ENCODE data around the gene SMCO2. TPM values are rescaled to one million over a fixed set of nuclear protein-coding genes. Genes with fewer than 3 reads are reported as not detected.
A peak's percentile ranks its signal among the peaks of the same experiment; 100 is the strongest.

Gene SMCO2
- total RNA-seq, 1 experiment from 2014 or later, result 0.20 TPM

DNA sequence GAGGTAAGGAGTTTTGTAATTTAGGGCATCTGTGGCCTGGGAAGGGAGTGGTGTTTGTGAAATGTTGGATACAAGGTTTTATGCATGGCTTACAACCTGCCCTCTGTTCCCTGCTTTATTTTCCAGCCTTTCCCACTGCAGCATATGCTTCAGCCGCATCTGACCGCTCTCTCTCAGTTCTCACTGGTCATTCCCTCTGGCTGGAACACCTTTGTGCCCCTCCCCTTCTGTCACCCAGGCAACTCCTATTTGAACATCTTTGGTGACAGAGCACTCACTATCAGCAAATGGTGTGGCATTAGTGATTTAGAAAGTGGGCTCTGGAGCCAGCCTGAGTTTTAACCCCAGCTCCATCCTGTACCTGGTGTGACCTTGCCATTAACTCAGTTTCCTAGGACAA is 47.5 kb upstream of the SMCO2 start:
- DNase-seq, result no peak
- no peaks in the 10 kb centered on the region for H4K20me1 ChIP-seq (ENCODE audit: control insufficient read depth, insufficient read depth, insufficient read length)
- H3K4me1 ChIP-seq (ENCODE audit: insufficient read depth, low read length), result no peaks in the 10 kb centered on the region
- H2BK20ac ChIP-seq (ENCODE audit: low read depth, low read length, poor library complexity, severe bottlenecking), result no peak overlapping the region
- H3K23ac ChIP-seq (ENCODE audit: insufficient read length, low read depth, low read length), result no peak overlapping the region
- H2AFZ ChIP-seq (ENCODE audit: low read length), result no peak overlapping the region
- no peak overlapping the region for H2BK15ac ChIP-seq (ENCODE audit: low read depth, low read length)
- H3K27me3 ChIP-seq (ENCODE audit: insufficient read depth, low read length), result no peaks in the 10 kb centered on the region
- H3K27me3 Mint-ChIP-seq (ENCODE audit: low read depth), result no peaks in the 10 kb centered on the region
- peaks cover 6 to 9% of the 10 kb centered on the region in 2 experiments; a peak in 4 of 5 replicates for H3K9me3 Mint-ChIP-seq
- no peak overlapping the region for H2BK120ac ChIP-seq (ENCODE audit: low read depth, low read length, poor library complexity, severe bottlenecking)
- no peak overlapping the region for H3K9ac ChIP-seq (ENCODE audit: extremely low read depth, insufficient read length, low read length)
- H2AK5ac ChIP-seq (ENCODE audit: insufficient read length, low read length), result no peak overlapping the region
- H3K4ac ChIP-seq (ENCODE audit: low read depth, low read length), result no peak overlapping the region
- H3K4me1 Mint-ChIP-seq, result no peaks in the 10 kb centered on the region
- no peak overlapping the region for H3K18ac ChIP-seq (ENCODE audit: insufficient read length, low read depth, low read length)
- H3K14ac ChIP-seq (ENCODE audit: insufficient read depth, low read length), result no peak overlapping the region
- H2BK5ac ChIP-seq (ENCODE audit: insufficient read length, low read length), result no peak overlapping the region
- H3K27ac ChIP-seq (ENCODE audit: insufficient read length, low read depth, low read length), result no peak overlapping the region
- no peak overlapping the region for H3K4me2 ChIP-seq (ENCODE audit: insufficient read depth, insufficient read length, low read length)
- H3K23me2 ChIP-seq (ENCODE audit: insufficient read length, low read depth, low read length, poor library complexity, severe bottlenecking), result no peaks in the 10 kb centered on the region
- TF ChIP-seq CTCF (conservative IDR thresholded peaks at IDR 0.05), result no peak
- no peak overlapping the region for H3K56ac ChIP-seq (ENCODE audit: insufficient read length, low read depth, low read length)
- no peaks in the 10 kb centered on the region for H3K9me3 ChIP-seq (ENCODE audit: control insufficient read depth, low read depth, low read length)
- H3T11ph ChIP-seq (ENCODE audit: low read length), result no peak overlapping the region
- H4K5ac ChIP-seq (ENCODE audit: insufficient read length, low read depth, low read length), result no peak overlapping the region
- H4K8ac ChIP-seq (replicated peaks; ENCODE audit: insufficient read length, low read depth, low read length), result no peak overlapping the region
- H3K36me3 Mint-ChIP-seq (ENCODE audit: insufficient read depth in 1 of 3, low read depth in 3 of 3), result peaks cover 16 to 24% (median 22%) of the 10 kb centered on the region in 3 experiments
- no peaks in the 10 kb centered on the region for H3K79me1 ChIP-seq (ENCODE audit: insufficient read depth, low read depth, low read length, poor library complexity, severe bottlenecking)
- H3K27ac Mint-ChIP-seq, result peak overlapping the region in 1 of 3 experiments; percentile 55; a peak in 1 of 7 replicates
- no CpG with 5 or more reads among the region's 2 CpGs for WGBS (ENCODE audit: extremely low coverage, insufficient read length, low lambda C conversion rate)
- no peaks in the 10 kb centered on the region for H3K79me2 ChIP-seq (ENCODE audit: insufficient read depth, low read length)
- no peak overlapping the region for H2BK12ac ChIP-seq (ENCODE audit: insufficient read length, low read depth, low read length)
- no peak overlapping the region for H4K91ac ChIP-seq (ENCODE audit: insufficient read length, low read depth, low read length)
- H3K4me3 Mint-ChIP-seq, result no peak overlapping the region
